H9 (cell line): Measurements from ENCODE around the gene CD226. TPM values are rescaled to one million over a fixed set of nuclear protein-coding genes. Genes with fewer than 3 reads are reported as not detected.

Experiments used
- DNase-seq: peaks from one replicate; pipeline ENCODE4 v3.0.0-alpha.2; 2017
- H2AFZ ChIP-seq: one replicate; pipeline ENCODE4 v1.6.1; 2013; ENCODE audit warnings: mild to moderate bottlenecking, low read length, control low read depth, moderate library complexity
- H2AK5ac ChIP-seq: 2 replicates; pipeline ENCODE4 v1.6.1; 2013; ENCODE audit warnings: low read length, control low read depth, mixed read lengths; ENCODE audit not compliant: insufficient read length
- H2BK120ac ChIP-seq: one replicate; pipeline ENCODE4 v1.6.1; 2013; ENCODE audit warnings: low read depth, mild to moderate bottlenecking, low read length, control low read depth, inconsistent platforms; ENCODE audit not compliant: poor library complexity, severe bottlenecking
- H2BK12ac ChIP-seq: 2 replicates; pipeline ENCODE4 v1.6.1; 2013; ENCODE audit warnings: low read length, control low read depth, mixed read lengths, low read depth; ENCODE audit not compliant: insufficient read length
- H2BK15ac ChIP-seq: 2 replicates; pipeline ENCODE4 v1.6.1; 2013; ENCODE audit warnings: low read depth, low read length, control low read depth
- H2BK20ac ChIP-seq: one replicate; pipeline ENCODE4 v1.6.1; 2013; ENCODE audit warnings: low read depth, mild to moderate bottlenecking, low read length, control low read depth, inconsistent platforms; ENCODE audit not compliant: poor library complexity, severe bottlenecking
- H2BK5ac ChIP-seq: 2 replicates; pipeline ENCODE4 v1.6.1; 2013; ENCODE audit warnings: low read length, control low read depth, mixed read lengths; ENCODE audit not compliant: insufficient read length
- H3K14ac ChIP-seq: 2 replicates; pipeline ENCODE4 v1.6.1; 2013; ENCODE audit warnings: low read length, control low read depth; ENCODE audit not compliant: insufficient read depth
- H3K18ac ChIP-seq: 2 replicates; pipeline ENCODE4 v1.6.1; 2013; ENCODE audit warnings: low read depth, mild to moderate bottlenecking, mixed read lengths, low read length, control low read depth; ENCODE audit not compliant: insufficient read length
- H3K23ac ChIP-seq: 2 replicates; pipeline ENCODE4 v1.6.1; 2013; ENCODE audit warnings: low read length, control low read depth, mixed read lengths, low read depth; ENCODE audit not compliant: insufficient read length
- H3K23me2 ChIP-seq: 2 replicates; pipeline ENCODE4 v1.6.1; 2013; ENCODE audit warnings: low read depth, mild to moderate bottlenecking, mixed read lengths, low read length, control low read depth; ENCODE audit not compliant: insufficient read length, poor library complexity, severe bottlenecking
- H3K27ac ChIP-seq: 2 replicates; pipeline ENCODE4 v1.5.1; 2013; ENCODE audit warnings: low read length, control low read depth, mixed read lengths, low read depth; ENCODE audit not compliant: insufficient read length
- H3K27me3 ChIP-seq: 2 replicates; pipeline ENCODE4 v1.6.1; 2013; ENCODE audit warnings: low read length, control low read depth, inconsistent platforms; ENCODE audit not compliant: insufficient read depth
- H3K4ac ChIP-seq: 2 replicates; pipeline ENCODE4 v1.6.1; 2013; ENCODE audit warnings: low read depth, mild to moderate bottlenecking, control low read depth, inconsistent platforms, low read length, moderate library complexity
- H3K4me1 ChIP-seq: 2 replicates; pipeline ENCODE4 v1.6.1; 2013; ENCODE audit warnings: low read length, control low read depth, inconsistent platforms; ENCODE audit not compliant: insufficient read depth
- H3K4me2 ChIP-seq: 2 replicates; pipeline ENCODE4 v1.6.1; 2013; ENCODE audit warnings: low read length, control low read depth, mixed read lengths; ENCODE audit not compliant: insufficient read length, insufficient read depth
- H3K56ac ChIP-seq: 2 replicates; pipeline ENCODE4 v1.6.1; 2013; ENCODE audit warnings: low read depth, mild to moderate bottlenecking, mixed read lengths, low read length, control low read depth; ENCODE audit not compliant: insufficient read length
- H3K79me1 ChIP-seq: 2 replicates; pipeline ENCODE4 v1.6.1; 2013; ENCODE audit warnings: low read depth, mild to moderate bottlenecking, moderate library complexity, low read length, control low read depth, inconsistent platforms; ENCODE audit not compliant: insufficient read depth, poor library complexity, severe bottlenecking
- H3K79me2 ChIP-seq: 2 replicates; pipeline ENCODE4 v1.6.1; 2013; ENCODE audit warnings: low read length, control low read depth, inconsistent platforms; ENCODE audit not compliant: insufficient read depth
- H3K9ac ChIP-seq: 2 replicates; pipeline ENCODE4 v1.6.1; 2013; ENCODE audit warnings: low read length, control low read depth, mixed read lengths; ENCODE audit not compliant: insufficient read length; ENCODE audit errors: extremely low read depth
- H3K9me3 ChIP-seq: one replicate; pipeline ENCODE4 v1.6.1; 2013; ENCODE audit warnings: low read depth, low read length, inconsistent platforms; ENCODE audit not compliant: control insufficient read depth
- H3T11ph ChIP-seq: one replicate; pipeline ENCODE4 v1.6.1; 2013; ENCODE audit warnings: mild to moderate bottlenecking, low read length, control low read depth, inconsistent platforms
- H4K20me1 ChIP-seq: one replicate; pipeline ENCODE4 v1.6.1; 2013; ENCODE audit not compliant: control insufficient read depth, insufficient read length, insufficient read depth
- H4K5ac ChIP-seq: 2 replicates; pipeline ENCODE4 v1.6.1; 2013; ENCODE audit warnings: low read depth, mild to moderate bottlenecking, mixed read lengths, low read length, control low read depth; ENCODE audit not compliant: insufficient read length
- H4K8ac ChIP-seq: replicated peaks from 2 replicates; pipeline ENCODE4 v1.6.1; 2013; ENCODE audit warnings: low read length, control low read depth, mixed read lengths, low read depth; ENCODE audit not compliant: insufficient read length
- H4K91ac ChIP-seq: 2 replicates; pipeline ENCODE4 v1.6.1; 2013; ENCODE audit warnings: low read depth, mild to moderate bottlenecking, moderate library complexity, mixed read lengths, low read length, control low read depth; ENCODE audit not compliant: insufficient read length
- H3K27ac Mint-ChIP-seq, 3 experiments: 2 replicates in 2 of 3; 3 replicates in 1 of 3; pipeline ENCODE4 v1.8.0; 2020 to 2021; ENCODE audit warnings: mixed read lengths in 3 of 3, mild to moderate bottlenecking in 1 of 3, moderate library complexity in 1 of 3
- H3K27me3 Mint-ChIP-seq: 2 replicates; pipeline ENCODE4 v1.8.0; 2021; ENCODE audit warnings: low read depth, mild to moderate bottlenecking, moderate library complexity, mixed read lengths
- H3K36me3 Mint-ChIP-seq, 3 experiments: 2 replicates in 2 of 3; 3 replicates in 1 of 3; pipeline ENCODE4 v1.8.0; 2020 to 2021; ENCODE audit warnings: low read depth in 3 of 3, mixed read lengths in 3 of 3; ENCODE audit not compliant: insufficient read depth in 1 of 3
- H3K4me1 Mint-ChIP-seq, 2 experiments: 2 replicates each; pipeline ENCODE4 v1.8.0; 2020; ENCODE audit warnings: mixed read lengths in 2 of 2
- H3K4me3 Mint-ChIP-seq, 2 experiments: 2 replicates in 1 of 2; 3 replicates in 1 of 2; pipeline ENCODE4 v1.8.0; 2020 to 2021; ENCODE audit warnings: mild to moderate bottlenecking in 2 of 2, mixed read lengths in 2 of 2, moderate library complexity in 1 of 2
- H3K9me3 Mint-ChIP-seq, 2 experiments: 2 replicates in 1 of 2; 3 replicates in 1 of 2; pipeline ENCODE4 v1.8.0; 2020; ENCODE audit warnings: mild to moderate bottlenecking in 2 of 2, mixed read lengths in 2 of 2, moderate library complexity in 1 of 2
- CTCF ChIP-seq: fragments of 200-600 bp; sonication (generic); conservative IDR thresholded peaks from 3 replicates; pipeline ENCODE4 v1.8.0; 2021; ENCODE audit warnings: antibody characterized with exemption, mild to moderate bottlenecking
- WGBS: extraction: QIAGEN DNeasy Blood & Tissue Kit; methylation state at CpG from one replicate; pipeline ENCODE4 v1.1.7; 2013; ENCODE audit warnings: missing lambda C conversion rate, low lambda C conversion rate, mixed read lengths; ENCODE audit not compliant: insufficient read length; ENCODE audit errors: extremely low coverage; 5-methylcytosine and 5-hydroxymethylcytosine counted together
- total RNA-seq: library from RNA; stranded (reverse); gene quantifications from 2 replicates; pipeline ENCODE4 v1.2.1, GENCODE V29; 2021

CD226 gene
- total RNA-seq, 1 experiment from 2014 or later = not detected

- Histone ChIP-seq H4K91ac (no peak overlapping the region), H2AFZ (no peak overlapping the region), H3K23ac (no peak overlapping the region), H4K20me1 (no peaks in the 10 kb centered on the region), H2BK20ac (no peak overlapping the region), H3K23me2 (no peaks in the 10 kb centered on the region), H3K4ac (no peak overlapping the region), H3K4me1 (no peaks in the 10 kb centered on the region; the same call in none of the 2 replicates), H2BK12ac (no peak overlapping the region), H3K27me3 (no peaks in the 10 kb centered on the region), H4K5ac (no peak overlapping the region), H3K56ac (no peak overlapping the region), H3T11ph (no peak overlapping the region), H2BK5ac (no peak overlapping the region), H3K9ac (no peak overlapping the region), H3K14ac (no peak overlapping the region), H3K27ac (no peak overlapping the region), H3K9me3 (no peaks in the 10 kb centered on the region), H3K18ac (no peak overlapping the region), H2AK5ac (no peak overlapping the region), H3K79me1 (no peaks in the 10 kb centered on the region), H2BK15ac (no peak overlapping the region), H3K79me2 (no peaks in the 10 kb centered on the region), H4K8ac (no peak overlapping the region), H2BK120ac (no peak overlapping the region), H3K4me2 (no peak overlapping the region)
- peaks cover 10 to 12% of the 10 kb centered on the region in 2 experiments for H3K9me3 Mint-ChIP-seq
- H3K27me3 Mint-ChIP-seq = no peaks in the 10 kb centered on the region; the same call in 1 of the 2 replicates
- no peak for DNase-seq
- H3K36me3 Mint-ChIP-seq = peaks cover 4 to 12% (median 10%) of the 10 kb centered on the region in 3 experiments; a peak in 5 of 7 replicates
- H3K4me3 Mint-ChIP-seq = no peak overlapping the region
- TF ChIP-seq CTCF = no peak
- peak overlapping the region; percentile 1 to 56 (median 30); a peak in 4 of 7 replicates for H3K27ac Mint-ChIP-seq
- peaks cover 27 to 29% of the 10 kb centered on the region in 2 experiments for H3K4me1 Mint-ChIP-seq
- WGBS = no CpG with 5 or more reads among the region's 3 CpGs
Observed at GRCh38 chr18:69980982-69981804, 33.5 kb upstream of the CD226 start.
